Measurements from ENCODE around the gene STPG2. TPM values are rescaled to one million over a fixed set of nuclear protein-coding genes. Genes with fewer than 3 reads are reported as not detected.
A peak's percentile ranks its signal among the peaks of the same experiment; 100 is the strongest.

The STPG2 gene
- total RNA-seq, 1 experiment from 2014 or later: 0.61 TPM

DNA sequence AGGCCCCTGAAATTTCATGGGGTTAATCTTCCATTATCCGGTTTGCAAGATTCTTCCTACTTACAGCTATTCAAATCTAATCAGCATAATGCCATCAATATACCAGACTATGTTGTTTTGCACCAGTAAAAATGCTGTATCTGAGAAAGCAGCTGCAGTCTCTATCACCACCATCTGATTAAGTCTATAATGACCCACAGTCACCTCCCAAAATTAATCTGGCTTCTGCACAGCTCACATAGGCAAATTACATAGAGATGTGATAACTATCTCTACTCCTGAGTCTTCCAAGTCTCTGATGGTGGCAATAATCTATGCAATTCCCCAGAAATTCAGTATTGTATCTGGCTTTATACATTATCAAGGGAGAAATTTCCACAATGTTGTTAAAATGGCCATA is 113.2 kb downstream of the STPG2 start:
- no peak for DNase-seq (ENCODE audit: unreplicated experiment)
- TF ChIP-seq CTCF (IDR thresholded peaks at IDR 0.05; ENCODE audit: unreplicated experiment): no peak
- intact Hi-C loops (cut with micrococcal nuclease): no loop called here
- Mint-ChIP-seq H3K36me3 (ENCODE audit: insufficient read depth, unreplicated experiment) (no peaks in the 10 kb centered on the region), H3K27me3 (ENCODE audit: insufficient read depth, unreplicated experiment) (no peaks in the 10 kb centered on the region), H3K27ac (ENCODE audit: low read depth, unreplicated experiment) (no peak overlapping the region), H3K9me3 (ENCODE audit: unreplicated experiment) (no peaks in the 10 kb centered on the region), H3K4me1 (ENCODE audit: insufficient read depth, unreplicated experiment) (peaks cover 9% of the 10 kb centered on the region), H3K4me3 (ENCODE audit: unreplicated experiment) (no peak overlapping the region)
- CTCF ChIA-PET: no interaction called here
- POLR2A ChIA-PET: no interaction called here
- BruUV-seq (replicated peaks): no TSS peak

GRCh38 chr4:98027827-98028226 is 115.4 kb downstream of the STPG2 start:
- Mint-ChIP-seq H3K4me1 (ENCODE audit: insufficient read depth, unreplicated experiment) (peaks cover 9% of the 10 kb centered on the region), H3K27ac (ENCODE audit: low read depth, unreplicated experiment) (no peak overlapping the region), H3K36me3 (ENCODE audit: insufficient read depth, unreplicated experiment) (no peaks in the 10 kb centered on the region), H3K9me3 (ENCODE audit: unreplicated experiment) (peaks cover 2% of the 10 kb centered on the region), H3K4me3 (ENCODE audit: unreplicated experiment) (no peak overlapping the region), H3K27me3 (ENCODE audit: insufficient read depth, unreplicated experiment) (no peaks in the 10 kb centered on the region)
- peak; percentile 44 for TF ChIP-seq CTCF (IDR thresholded peaks at IDR 0.05; ENCODE audit: unreplicated experiment)
- intact Hi-C loops (cut with micrococcal nuclease): no loop called here
- ChIA-PET CTCF (interaction anchor here (0.6 to 2.1 kb wide), 11 partner anchors 11 to 1619 kb away, joined by 3 to 5 read pairs (median 4); no protein-coding TSS in a partner anchor), POLR2A (no interaction called here)
- peak; percentile 80 for DNase-seq (ENCODE audit: unreplicated experiment)
- BruUV-seq (replicated peaks): no TSS peak

GRCh38 chr4:98026362-98026761 is 116.9 kb downstream of the STPG2 start:
- peaks cover 9% of the 10 kb centered on the region for H3K4me1 Mint-ChIP-seq (ENCODE audit: insufficient read depth, unreplicated experiment)
- intact Hi-C loops (cut with micrococcal nuclease): no loop called here
- TF ChIP-seq CTCF (IDR thresholded peaks at IDR 0.05; ENCODE audit: unreplicated experiment): no peak
- no peaks in the 10 kb centered on the region for H3K27me3 Mint-ChIP-seq (ENCODE audit: insufficient read depth, unreplicated experiment)
- POLR2A ChIA-PET: no interaction called here
- peaks cover 5% of the 10 kb centered on the region for H3K9me3 Mint-ChIP-seq (ENCODE audit: unreplicated experiment)
- no peak for DNase-seq (ENCODE audit: unreplicated experiment)
- no peak overlapping the region for H3K4me3 Mint-ChIP-seq (ENCODE audit: unreplicated experiment)
- no peak overlapping the region for H3K27ac Mint-ChIP-seq (ENCODE audit: low read depth, unreplicated experiment)
- H3K36me3 Mint-ChIP-seq (ENCODE audit: insufficient read depth, unreplicated experiment): no peaks in the 10 kb centered on the region
- CTCF ChIA-PET: interaction anchor here (0.9 to 1.2 kb wide), 4 partner anchors 14 to 67 kb away, joined by 3 to 5 read pairs (median 3); no protein-coding TSS in a partner anchor
- no TSS peak for BruUV-seq (replicated peaks)

- no peaks in the 10 kb centered on the region for H3K36me3 Mint-ChIP-seq (ENCODE audit: insufficient read depth, unreplicated experiment)
- POLR2A ChIA-PET: no interaction called here
- CTCF ChIA-PET: no interaction called here
- no peaks in the 10 kb centered on the region for H3K27me3 Mint-ChIP-seq (ENCODE audit: insufficient read depth, unreplicated experiment)
- peaks cover 8% of the 10 kb centered on the region for H3K9me3 Mint-ChIP-seq (ENCODE audit: unreplicated experiment)
- no peaks in the 10 kb centered on the region for H3K4me1 Mint-ChIP-seq (ENCODE audit: insufficient read depth, unreplicated experiment)
- TF ChIP-seq CTCF (IDR thresholded peaks at IDR 0.05; ENCODE audit: unreplicated experiment): no peak
- intact Hi-C loops (cut with micrococcal nuclease): no loop called here
- H3K4me3 Mint-ChIP-seq (ENCODE audit: unreplicated experiment): no peak overlapping the region
- no peak for DNase-seq (ENCODE audit: unreplicated experiment)
- no TSS peak for BruUV-seq (replicated peaks)
- no peak overlapping the region for H3K27ac Mint-ChIP-seq (ENCODE audit: low read depth, unreplicated experiment)
Observed at GRCh38 chr4:98006814-98007412, 136.4 kb downstream of the STPG2 start.
